ENCODE measurements around the gene MIXL1.
A peak's percentile ranks its signal among the peaks of the same experiment; 100 is the strongest.
"Not testable (repeated sequence)": the region's sequence is repeated elsewhere in the genome, so short reads cannot be mapped to it uniquely, and the experiment has no call there.

MIXL1 gene

GRCh38 chr1:226216056-226216455 lies 7.4 kb upstream of the MIXL1 start:
- no peak for DNase-seq

- peak; percentile 9 for DNase-seq
These were observed 6.2 kb upstream of the MIXL1 start for GRCh38 chr1:226217273-226217672.

GRCh38 chr1:226220473-226221189 lies 2.8 kb upstream of the MIXL1 start:
- no peak for DNase-seq

GRCh38 chr1:226222686-226223085 lies 778 bp upstream of the MIXL1 start:
- DNase-seq, result no peak

GRCh38 chr1:226223786-226224244 lies 351 bp downstream of the MIXL1 start:
- no peak for DNase-seq

GRCh38 chr1:226226601-226227000 lies 3.1 kb downstream of the MIXL1 start:
- no peak for DNase-seq

GRCh38 chr1:226233293-226233692 lies 9.8 kb downstream of the MIXL1 start:
- no peak for DNase-seq

- DNase-seq, result no peak
These were observed 10.3 kb downstream of the MIXL1 start for GRCh38 chr1:226233806-226234205.

- DNase-seq, result no peak
These were observed 13.4 kb downstream of the MIXL1 start for GRCh38 chr1:226236826-226237225.

GRCh38 chr1:226239421-226239820 lies 16.0 kb downstream of the MIXL1 start:
- no peak for DNase-seq

- no peak for DNase-seq
These were observed 24.6 kb downstream of the MIXL1 start for GRCh38 chr1:226248091-226248490.

GRCh38 chr1:226248796-226249195 lies 25.3 kb downstream of the MIXL1 start:
- no peak for DNase-seq

- no peak for DNase-seq
These were observed 27.0 kb downstream of the MIXL1 start for GRCh38 chr1:226250511-226250910.

GRCh38 chr1:226252841-226253240 lies 29.4 kb downstream of the MIXL1 start:
- DNase-seq, result not testable (repeated sequence)

GRCh38 chr1:226253933-226254332 lies 30.5 kb downstream of the MIXL1 start:
- no peak for DNase-seq

- no peak for DNase-seq
These were observed 31.9 kb downstream of the MIXL1 start for GRCh38 chr1:226255380-226255779.

GRCh38 chr1:226261818-226262217 lies 38.4 kb downstream of the MIXL1 start:
- DNase-seq, result no peak

GRCh38 chr1:226268421-226269124 lies 45.1 kb downstream of the MIXL1 start:
- peak; percentile 24 for DNase-seq

GRCh38 chr1:226272233-226272902 lies 48.9 kb downstream of the MIXL1 start:
- peak; percentile 5 for DNase-seq

GRCh38 chr1:226274138-226274537 lies 50.7 kb downstream of the MIXL1 start:
- DNase-seq, result no peak

- no peak for DNase-seq
These were observed 52.7 kb downstream of the MIXL1 start for GRCh38 chr1:226276077-226276682.
